22Rv1 (cell line): ENCODE results near the gene OOSP1.

Experiments
- CTCF ChIP-seq: fragments of 450-650 bp; IDR thresholded peaks from 2 replicates; pipeline ENCODE4 v1.5.1; 2017; ENCODE audit warnings: mild to moderate bottlenecking
- ZFX ChIP-seq: fragments of 450-650 bp; IDR thresholded peaks from 2 replicates; pipeline ENCODE4 v1.6.1; 2017; ENCODE audit warnings: antibody characterized with exemption, borderline replicate concordance

GRCh38 chr11:59960502-59961381 is 22.5 kb downstream of the OOSP1 start:
- no peak for TF ChIP-seq CTCF
- no peak for TF ChIP-seq ZFX
